Brain microvascular endothelial cell (primary cell): ENCODE data around the gene SEMA3A.

ENCODE experiments used
- DNase-seq: peaks from one replicate; pipeline ENCODE4 v3.0.0-alpha.2; 2020
- H3K27ac ChIP-seq: fragments of 250-450 bp; sonication (Bioruptor Pico); 2 replicates; pipeline ENCODE4 v1.5.1; 2020; ENCODE audit warnings: mild to moderate bottlenecking, moderate library complexity
- H3K27me3 ChIP-seq: fragments of 250-450 bp; sonication (Bioruptor Pico); replicated peaks from 2 replicates; pipeline ENCODE4 v1.5.1; 2020; ENCODE audit warnings: mild to moderate bottlenecking
- H3K36me3 ChIP-seq: fragments of 250-450 bp; sonication (Bioruptor Pico); replicated peaks from 2 replicates; pipeline ENCODE4 v1.5.1; 2020; ENCODE audit warnings: mild to moderate bottlenecking
- H3K4me3 ChIP-seq: 2 replicates; pipeline ENCODE4 v1.5.1; 2011; ENCODE audit warnings: low read depth, mild to moderate bottlenecking, control low read depth, low read length, moderate library complexity
- CTCF ChIP-seq: IDR thresholded peaks from 2 replicates; pipeline ENCODE4 v1.5.1; 2011; ENCODE audit warnings: low read depth, mild to moderate bottlenecking, moderate library complexity, low read length, control low read depth, inconsistent platforms; ENCODE audit errors: missing control alignments
- in situ Hi-C: cut with HindIII; loops from 2 replicates; pipeline ENCODE4 v1.10.0; 2017; ENCODE audit warnings: low sequenced_read_pairs, low pct_ligation_motif_present

SEMA3A gene

GRCh38 chr7:84138411-84138810 is 56.2 kb downstream of the SEMA3A start:
- H3K4me3 ChIP-seq, result no peak overlapping the region
- in situ Hi-C loops, result no loop called here
- no peaks in the 10 kb centered on the region for H3K27me3 ChIP-seq
- TF ChIP-seq CTCF, result no peak
- no peak for DNase-seq
- H3K36me3 ChIP-seq, result no peaks in the 10 kb centered on the region
- H3K27ac ChIP-seq, result no peak overlapping the region

GRCh38 chr7:84137812-84138211 is 56.8 kb downstream of the SEMA3A start:
- TF ChIP-seq CTCF, result no peak
- H3K36me3 ChIP-seq, result no peaks in the 10 kb centered on the region
- H3K4me3 ChIP-seq, result no peak overlapping the region
- in situ Hi-C loops, result no loop called here
- no peaks in the 10 kb centered on the region for H3K27me3 ChIP-seq
- no peak overlapping the region for H3K27ac ChIP-seq
- DNase-seq, result no peak

DNA sequence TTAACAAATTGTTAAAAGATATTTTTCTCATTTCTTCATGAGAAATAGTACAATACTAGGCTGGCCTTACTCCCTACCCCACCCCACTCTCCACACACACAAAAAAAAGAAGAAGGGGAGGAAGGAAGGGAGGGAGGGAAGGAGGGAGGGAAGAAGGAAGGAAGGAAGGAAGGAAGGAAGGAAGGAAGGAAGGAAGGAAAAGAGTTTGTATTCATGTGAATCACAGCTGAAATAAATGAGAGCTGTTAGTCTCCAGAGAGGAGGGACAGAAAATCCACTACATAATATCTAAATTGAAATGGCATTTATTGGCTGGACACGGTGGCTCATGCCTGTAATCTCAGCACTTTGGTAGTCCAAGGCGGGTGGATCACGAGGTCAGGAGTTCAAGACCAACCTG is 57.8 kb downstream of the SEMA3A start:
- DNase-seq, result no peak
- Histone ChIP-seq H3K4me3 (no peak overlapping the region), H3K27ac (no peak overlapping the region), H3K36me3 (no peaks in the 10 kb centered on the region), H3K27me3 (no peaks in the 10 kb centered on the region)
- in situ Hi-C loops, result no loop called here
- TF ChIP-seq CTCF, result no peak

- Histone ChIP-seq H3K4me3 (no peak overlapping the region), H3K27ac (no peak overlapping the region), H3K27me3 (no peaks in the 10 kb centered on the region), H3K36me3 (no peaks in the 10 kb centered on the region)
- no peak for DNase-seq
- TF ChIP-seq CTCF, result no peak
- in situ Hi-C loops, result no loop called here
Measured at GRCh38 chr7:84136336-84136735, 58.3 kb downstream of the SEMA3A start.

GRCh38 chr7:84134169-84134568 is 60.4 kb downstream of the SEMA3A start:
- Histone ChIP-seq H3K27ac (no peak overlapping the region), H3K4me3 (no peak overlapping the region), H3K27me3 (no peaks in the 10 kb centered on the region), H3K36me3 (no peaks in the 10 kb centered on the region)
- no peak for DNase-seq
- in situ Hi-C loops, result no loop called here
- no peak for TF ChIP-seq CTCF

DNA sequence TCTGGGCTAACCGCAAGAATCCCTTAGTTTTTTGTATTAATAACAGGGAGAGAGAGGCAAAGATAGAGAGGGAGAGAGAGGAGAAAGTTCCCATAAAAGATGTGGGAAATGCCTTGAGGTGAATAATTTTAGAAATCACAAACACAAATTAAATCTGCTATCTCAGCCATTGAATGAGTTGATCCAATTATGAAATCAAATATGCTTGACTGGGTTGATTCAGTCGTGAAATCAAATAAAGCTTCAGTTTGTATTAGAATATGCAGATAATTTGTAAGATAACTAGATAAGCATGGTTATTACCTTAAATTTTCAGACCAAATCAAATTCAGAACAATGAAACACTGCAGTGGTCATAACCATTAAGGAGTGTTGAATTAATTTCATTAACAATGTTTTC is 68.9 kb downstream of the SEMA3A start:
- H3K27ac ChIP-seq, result no peak overlapping the region
- no peaks in the 10 kb centered on the region for H3K36me3 ChIP-seq
- H3K27me3 ChIP-seq, result no peaks in the 10 kb centered on the region
- no peak overlapping the region for H3K4me3 ChIP-seq
- no peak for DNase-seq
- in situ Hi-C loops, result no loop called here
- TF ChIP-seq CTCF, result no peak
